GM12892 (cell line): ENCODE data around the gene MYO18A.

Experiments used
- POLR2AphosphoS5 ChIP-seq: IDR thresholded peaks from 2 replicates; pipeline ENCODE4 v1.6.1; 2011; ENCODE audit warnings: low read depth, low read length, control low read depth
- TAF1 ChIP-seq: IDR thresholded peaks from 2 replicates; pipeline ENCODE4 v1.6.1; 2011; ENCODE audit warnings: low read depth, mild to moderate bottlenecking, control low read depth, low read length, borderline replicate concordance

DNA sequence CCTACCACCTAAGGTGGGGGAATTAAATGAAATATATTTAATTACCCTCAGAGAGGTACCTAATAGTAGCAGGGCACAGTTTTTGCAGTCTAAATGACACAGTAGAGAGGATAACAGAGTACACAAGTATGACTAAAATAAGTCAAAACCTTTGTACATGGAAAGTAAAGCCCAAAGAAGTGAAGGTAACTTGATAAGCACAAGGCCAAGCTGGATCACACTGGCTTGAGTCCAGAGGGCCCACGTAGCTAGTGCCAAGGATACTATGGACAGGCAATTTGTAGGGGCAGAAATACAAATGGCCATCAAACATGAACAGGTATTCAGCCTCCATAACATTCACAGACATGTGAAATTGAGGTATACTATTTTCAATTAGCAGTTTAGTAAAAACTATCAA lies 7.6 kb downstream of the MYO18A start:
- no peak for TF ChIP-seq POLR2AphosphoS5
- TF ChIP-seq TAF1 = no peak
